GM10248 (cell line): ENCODE data around the gene MUC5AC.

Experiments
- CTCF ChIA-PET: fragments of 300-600 bp; sonication (Branson Sonifier 250); formaldehyde crosslinking; extraction: SDS; loops from one replicate; lab custom pipeline; 2021; ENCODE audit warnings: antibody characterized with exemption; lab: Yijun Ruan, JAX
- POLR2A ChIA-PET: fragments of 350-650 bp; sonication (Branson Sonifier 250); formaldehyde crosslinking; extraction: SDS; loops from one replicate; lab custom pipeline; 2020; ENCODE audit warnings: antibody characterized with exemption; lab: Yijun Ruan, JAX
- DNase-seq: peaks from one replicate; pipeline ENCODE4 v3.0.0; 2012; ENCODE audit errors: extremely low spot score
- TF ChIP-seq, protein P1 (sequence below): IDR thresholded peaks from 2 replicates; pipeline ENCODE4 v1.5.1; 2012; ENCODE audit warnings: mild to moderate bottlenecking, low read depth; ENCODE audit errors: extremely low read depth, missing control alignments, control extremely low read depth

Gene MUC5AC

DNA sequence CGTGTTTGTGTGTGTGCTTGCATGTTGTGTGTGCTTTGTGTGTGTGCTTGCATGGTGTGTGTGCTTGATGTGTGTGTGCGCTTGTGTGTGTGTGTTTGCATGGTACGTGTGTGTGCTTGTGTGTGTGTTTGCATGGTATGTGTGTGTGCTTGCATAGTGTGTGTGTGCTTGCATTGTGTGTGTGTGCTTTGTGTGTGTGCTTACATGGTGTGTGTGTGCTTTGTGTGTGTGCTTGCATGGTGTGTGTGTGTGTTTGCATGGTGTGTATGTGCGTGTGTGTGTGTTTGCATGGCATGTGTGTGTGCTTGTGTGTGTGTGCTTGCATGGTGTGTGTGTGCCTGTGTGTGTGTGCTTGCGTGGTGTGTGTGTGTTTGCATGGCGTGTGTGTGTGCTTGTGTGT is 10.0 kb upstream of the MUC5AC start:
- CTCF ChIA-PET = no interaction called here
- POLR2A ChIA-PET = no interaction called here
- TF ChIP-seq, protein P1, sequence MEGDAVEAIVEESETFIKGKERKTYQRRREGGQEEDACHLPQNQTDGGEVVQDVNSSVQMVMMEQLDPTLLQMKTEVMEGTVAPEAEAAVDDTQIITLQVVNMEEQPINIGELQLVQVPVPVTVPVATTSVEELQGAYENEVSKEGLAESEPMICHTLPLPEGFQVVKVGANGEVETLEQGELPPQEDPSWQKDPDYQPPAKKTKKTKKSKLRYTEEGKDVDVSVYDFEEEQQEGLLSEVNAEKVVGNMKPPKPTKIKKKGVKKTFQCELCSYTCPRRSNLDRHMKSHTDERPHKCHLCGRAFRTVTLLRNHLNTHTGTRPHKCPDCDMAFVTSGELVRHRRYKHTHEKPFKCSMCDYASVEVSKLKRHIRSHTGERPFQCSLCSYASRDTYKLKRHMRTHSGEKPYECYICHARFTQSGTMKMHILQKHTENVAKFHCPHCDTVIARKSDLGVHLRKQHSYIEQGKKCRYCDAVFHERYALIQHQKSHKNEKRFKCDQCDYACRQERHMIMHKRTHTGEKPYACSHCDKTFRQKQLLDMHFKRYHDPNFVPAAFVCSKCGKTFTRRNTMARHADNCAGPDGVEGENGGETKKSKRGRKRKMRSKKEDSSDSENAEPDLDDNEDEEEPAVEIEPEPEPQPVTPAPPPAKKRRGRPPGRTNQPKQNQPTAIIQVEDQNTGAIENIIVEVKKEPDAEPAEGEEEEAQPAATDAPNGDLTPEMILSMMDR = no peak
- no peak for DNase-seq

DNA sequence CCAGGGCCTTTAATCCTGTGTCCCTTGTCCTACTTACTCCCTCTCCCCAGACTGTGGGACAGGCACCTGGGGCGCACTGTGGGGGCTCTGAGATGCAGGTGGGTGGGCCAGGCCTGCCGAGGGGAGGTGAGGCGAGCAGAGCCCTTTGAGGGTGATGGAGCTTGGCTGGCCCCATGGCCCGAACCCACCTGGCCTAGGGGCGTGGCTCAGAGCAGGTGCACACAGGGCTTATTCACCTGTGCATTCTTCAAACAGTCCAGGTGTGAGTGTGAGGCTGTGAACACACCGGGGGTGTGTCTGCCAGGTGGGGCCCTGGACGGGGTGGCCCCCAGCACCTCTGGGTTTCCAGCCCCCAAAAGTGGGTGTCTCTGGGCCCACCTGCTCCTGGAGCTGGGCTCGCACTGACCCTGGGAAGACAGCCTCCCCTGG is 9.0 kb upstream of the MUC5AC start:
- ChIA-PET POLR2A (no interaction called here), CTCF (no interaction called here)
- TF ChIP-seq, protein P1 = no peak
- no peak for DNase-seq

DNA sequence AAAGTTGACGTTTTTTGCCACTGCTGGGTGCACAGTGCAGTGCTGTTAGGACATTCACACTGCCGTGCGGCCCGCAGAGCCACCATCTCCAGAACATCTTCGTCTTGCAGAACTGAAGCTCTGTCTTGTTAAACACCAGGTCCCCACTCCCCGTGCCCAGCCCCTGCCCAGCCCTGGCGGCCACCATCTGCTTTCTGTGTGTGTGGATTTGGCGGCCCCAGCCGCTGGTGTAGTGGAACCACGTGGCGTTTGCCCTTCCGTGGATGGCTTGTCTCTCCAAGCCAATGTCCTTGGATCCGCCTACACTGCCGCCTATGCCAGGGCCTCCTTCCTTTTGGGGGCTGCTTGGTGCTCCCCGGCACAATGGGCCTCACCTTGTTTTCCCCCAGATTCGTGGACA is 8.2 kb upstream of the MUC5AC start:
- ChIA-PET POLR2A (no interaction called here), CTCF (no interaction called here)
- no peak for DNase-seq
- TF ChIP-seq, protein P1 = no peak

DNA sequence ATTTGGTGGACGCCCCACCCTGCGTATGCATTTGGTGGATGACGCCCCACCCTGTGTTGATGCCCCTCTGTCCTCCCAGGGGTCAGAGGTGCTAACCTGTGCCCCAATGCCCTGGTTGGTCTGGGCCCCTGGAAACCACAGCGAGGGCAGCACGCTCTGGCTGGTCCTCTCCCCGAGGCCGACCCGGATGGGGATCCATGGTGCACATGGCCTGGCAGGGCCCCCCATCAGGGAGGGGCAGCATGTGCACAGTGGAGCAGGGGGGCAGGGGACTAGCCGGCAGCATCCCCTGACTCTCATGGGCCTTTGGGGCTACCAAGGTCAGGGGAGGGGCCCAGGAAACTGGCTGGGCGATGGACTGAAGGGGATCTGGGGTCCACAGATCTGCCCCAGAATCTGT is 7.6 kb upstream of the MUC5AC start:
- TF ChIP-seq, protein P1 = no peak
- ChIA-PET POLR2A (no interaction called here), CTCF (no interaction called here)
- no peak for DNase-seq

DNA sequence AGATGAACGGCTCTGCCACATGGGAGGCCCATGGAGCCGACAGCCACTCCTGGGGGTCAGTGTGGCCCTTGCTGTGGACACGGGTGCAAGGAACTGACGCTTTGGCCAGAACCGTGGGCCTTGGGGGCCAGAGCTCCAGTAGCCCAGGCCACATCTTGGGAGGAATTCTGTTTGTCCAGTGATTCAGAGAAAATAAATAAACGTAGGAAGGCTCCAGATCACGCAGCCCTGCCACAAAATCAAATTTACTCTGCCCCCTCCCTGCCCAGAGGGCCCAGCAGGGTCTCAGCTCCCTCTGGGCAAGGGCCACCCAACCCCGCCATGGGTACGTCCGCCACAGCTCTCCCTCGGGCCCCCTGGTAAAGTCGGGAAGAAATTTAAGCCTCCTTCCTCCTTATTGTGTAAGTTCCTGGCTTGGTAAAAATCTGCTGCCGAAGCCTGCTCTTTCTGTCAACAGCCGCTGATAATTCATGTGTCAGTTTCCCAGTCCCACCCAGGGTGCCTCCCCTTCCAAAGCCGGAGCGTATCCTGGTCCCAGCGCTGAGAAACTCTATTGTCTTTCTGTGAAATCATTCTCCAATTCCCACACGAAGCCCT is 6.9 kb upstream of the MUC5AC start:
- DNase-seq = peak; percentile 13
- TF ChIP-seq, protein P1 = no peak
- ChIA-PET CTCF (no interaction called here), POLR2A (no interaction called here)

DNA sequence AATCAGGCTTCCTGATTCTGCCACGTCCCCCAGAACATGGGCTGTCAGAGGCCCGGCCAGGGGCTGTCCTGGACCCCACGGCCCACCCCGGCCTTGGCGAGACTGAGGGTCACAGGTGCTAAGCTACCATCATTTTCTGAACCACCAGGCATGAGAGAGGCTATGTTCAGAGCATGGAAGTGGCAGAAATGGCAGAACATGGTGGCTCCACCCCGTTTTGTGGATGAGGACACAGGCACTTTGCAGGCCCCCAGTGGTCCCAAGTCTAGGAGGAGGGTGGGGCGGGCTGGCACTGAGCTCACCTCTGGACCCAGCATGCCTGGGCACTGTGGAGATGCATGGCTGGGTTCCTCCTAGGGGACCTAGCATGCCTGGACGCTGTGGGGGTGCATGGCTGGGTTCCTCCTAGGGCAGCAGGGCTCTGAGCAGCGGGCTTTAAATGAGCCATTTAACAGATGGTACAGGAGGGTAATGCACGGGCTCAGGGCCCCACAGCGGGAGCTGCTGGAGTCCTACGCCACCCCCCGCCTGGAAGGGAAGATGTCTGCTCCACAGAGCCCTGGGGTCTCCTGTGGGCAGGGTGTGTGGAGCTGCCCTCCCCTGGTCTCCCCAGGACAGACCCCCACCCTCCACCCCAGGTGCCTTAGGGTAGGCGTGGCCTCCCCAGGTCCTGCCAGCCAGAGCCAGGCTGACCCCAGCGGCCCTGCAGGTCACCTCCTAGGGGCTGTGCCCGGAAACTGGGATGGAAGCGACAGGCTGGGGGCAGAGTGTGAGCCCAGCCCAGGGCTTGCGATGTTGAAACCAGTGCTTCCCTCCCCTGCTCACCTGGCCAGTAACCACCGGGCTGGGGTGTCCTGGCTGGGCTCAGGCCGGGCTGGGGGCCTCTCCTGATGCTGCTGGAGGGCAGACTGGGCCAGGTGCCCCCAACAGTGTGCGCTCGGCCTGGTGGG is 6.1 kb upstream of the MUC5AC start:
- TF ChIP-seq, protein P1 = no peak
- ChIA-PET POLR2A (no interaction called here), CTCF (no interaction called here)
- DNase-seq = peak; percentile 9
